Right lobe of liver (tissue), 6 donors: ENCODE results near the gene USP22. TPM values are rescaled to one million over a fixed set of nuclear protein-coding genes. Genes with fewer than 3 reads are reported as not detected.
A peak's percentile ranks its signal among the peaks of the same experiment; 100 is the strongest.

Experiments used
- ATAC-seq, 4 donors: fragments of 200-7000 bp; cut with Tn5 transposase; one replicate each; pipeline ENCODE4 v1.9.1; 2020; ENCODE audit warnings: mild to moderate bottlenecking in 4 of 4, moderate library complexity in 4 of 4
- DNase-seq, 3 donors: peaks; one replicate each; pipeline ENCODE4 v3.0.0-alpha.2; 2020
- H3K27ac ChIP-seq, 3 donors: fragments of 200-600 bp; one replicate each; pipeline ENCODE4 v1.8.0; 2022
- H3K27me3 ChIP-seq, 2 donors: fragments of 200-600 bp; one replicate each; pipeline ENCODE4 v1.8.0; 2022
- H3K36me3 ChIP-seq, 4 donors: fragments of 200-600 bp; sonication (generic) in 1 of 4; one replicate each; pipeline versions ENCODE4 v1.5.1 to v1.8.0; 2017 to 2022; ENCODE audit warnings: control low read depth in 1 of 4
- H3K4me1 ChIP-seq, 4 donors: fragments of 200-600 bp; sonication (generic) in 1 of 4; one replicate each; pipeline versions ENCODE4 v1.5.1 to v1.8.0; 2017 to 2022; ENCODE audit warnings: control low read depth in 1 of 4
- H3K4me3 ChIP-seq, 3 donors: fragments of 200-600 bp; one replicate each; pipeline ENCODE4 v1.8.0; 2022
- H3K9me3 ChIP-seq, 4 donors: fragments of 200-600 bp; sonication (generic) in 1 of 4; one replicate each; pipeline versions ENCODE4 v1.5.1 to v1.8.0; 2017 to 2022; ENCODE audit warnings: control low read depth in 1 of 4
- CTCF ChIP-seq, 4 donors: fragments of 200-600 bp in 3 of 4; fragments of 450-650 bp in 1 of 4; IDR thresholded peaks; one replicate each; pipeline versions ENCODE4 v1.5.1 to v1.8.0; 2016 to 2022; ENCODE audit warnings: antibody characterized with exemption in 4 of 4, mild to moderate bottlenecking in 2 of 4
- POLR2A ChIP-seq: fragments of 450-650 bp; IDR thresholded peaks from one replicate; pipeline ENCODE4 v1.6.1; 2017; ENCODE audit warnings: antibody characterized with exemption, mild to moderate bottlenecking
- WGBS: methylation state at CpG from one replicate; pipeline ENCODE4 v1.1.6; 2018; ENCODE audit warnings: low coverage, low lambda C conversion rate; ENCODE audit not compliant: insufficient coverage; ENCODE audit errors: missing lambda C conversion rate; 5-methylcytosine and 5-hydroxymethylcytosine counted together
- intact Hi-C, 2 donors: fragments of 100-400 bp; cut with DNase I; formaldehyde crosslinking; loops; one replicate each; pipeline versions ENCODE4 v1.11.2 to v1.14.1; 2022
- total RNA-seq, 6 experiments: library from RNA; depleted of rRNA in 2 of 6; stranded (reverse); fragments of >200 nt in 2 of 6; fragmentation: NEBNext Ultra II Directional in 3 of 6; extraction: Animal tissue kit (Norgen Biotek cat#: 25700) in 3 of 6; gene quantifications; one replicate each; pipeline versions ENCODE4 v1.1.0 to v1.2.4, GENCODE V29; 2016 to 2023
- donor health status: DM: no; HTN: yes; CAD: no.
- donor health status: DM: no; HTN: no; CAD: no.
- donor health status: DM: no; HTN: no; CAD: no.
- donor health status: DM: no; HTN: yes; CAD: no.
- donor health status: DM: no; HTN: yes; CAD: no.

USP22 gene
- total RNA-seq, 6 experiments from 2014 or later, result 69.8 to 81.2 (median 77.7) TPM

GRCh38 chr17:21041741-21042457 is 912 bp downstream of the USP22 start:
- peak; percentile 54 to 66 (median 58) for ATAC-seq
- Histone ChIP-seq H3K4me3 (peak overlapping the region; percentile 86 to 97 (median 95)), H3K36me3 (no peaks in the 10 kb centered on the region), H3K4me1 (peaks cover 0 to 30% (median 6%) of the 10 kb centered on the region in 4 donors), H3K9me3 (no peaks in the 10 kb centered on the region), H3K27ac (peak overlapping the region; percentile 100), H3K27me3 (no peaks in the 10 kb centered on the region)
- TF ChIP-seq POLR2A (no peak), CTCF (IDR thresholded peaks at IDR 0.05) (no peak)
- WGBS, result under 1% methylated on average over 28 of the region's 47 CpGs
- intact Hi-C loops, result no loop called here
- peak; percentile 86 to 90 (median 90) for DNase-seq

GRCh38 chr17:21039839-21040575 is 2.8 kb downstream of the USP22 start:
- Histone ChIP-seq H3K9me3 (no peaks in the 10 kb centered on the region), H3K4me3 (no peak overlapping the region), H3K4me1 (peaks cover 0 to 48% (median 9%) of the 10 kb centered on the region in 4 donors), H3K27ac (peak overlapping the region in 2 of 3 donors; percentile 10), H3K27me3 (no peaks in the 10 kb centered on the region), H3K36me3 (no peaks in the 10 kb centered on the region)
- DNase-seq (no peak), ATAC-seq (no peak)
- TF ChIP-seq CTCF (IDR thresholded peaks at IDR 0.05), result peak; percentile 22 to 44 (median 36)
- no peak for TF ChIP-seq POLR2A
- WGBS, result 15% methylated on average over 6 of the region's 6 CpGs
- intact Hi-C loops, result no loop called here

GRCh38 chr17:21037117-21037803 is 5.6 kb downstream of the USP22 start:
- no peaks in the 10 kb centered on the region for H3K36me3 ChIP-seq
- DNase-seq (no peak), ATAC-seq (no peak)
- intact Hi-C loops, result no loop called here
- H3K9me3 ChIP-seq, result no peaks in the 10 kb centered on the region
- H3K27ac ChIP-seq, result no peak overlapping the region
- H3K27me3 ChIP-seq, result no peaks in the 10 kb centered on the region
- 54% methylated on average over 5 of the region's 8 CpGs for WGBS
- H3K4me1 ChIP-seq, result peaks cover 0 to 55% (median 14%) of the 10 kb centered on the region in 4 donors
- no peak overlapping the region for H3K4me3 ChIP-seq
- TF ChIP-seq POLR2A (no peak), CTCF (IDR thresholded peaks at IDR 0.05) (no peak)

GRCh38 chr17:21036361-21036881 is 6.4 kb downstream of the USP22 start:
- H3K4me3 ChIP-seq, result no peak overlapping the region
- H3K27ac ChIP-seq, result no peak overlapping the region
- TF ChIP-seq CTCF (IDR thresholded peaks at IDR 0.05), result no peak
- no peak for TF ChIP-seq POLR2A
- H3K27me3 ChIP-seq, result no peaks in the 10 kb centered on the region
- peak in 1 of 3 donors; percentile 14 for DNase-seq
- intact Hi-C loops, result no loop called here
- WGBS, result 67% methylated on average over 4 of the region's 4 CpGs
- no peaks in the 10 kb centered on the region for H3K9me3 ChIP-seq
- H3K4me1 ChIP-seq, result peaks cover 0 to 55% (median 16%) of the 10 kb centered on the region in 4 donors
- peak in 2 of 4 donors; percentile 10 to 18 for ATAC-seq
- H3K36me3 ChIP-seq, result no peaks in the 10 kb centered on the region
